K562 (cell line): Measurements from ENCODE around the gene PIK3CG. TPM values are rescaled to one million over a fixed set of nuclear protein-coding genes. Genes with fewer than 3 reads are reported as not detected.
A peak's percentile ranks its signal among the peaks of the same experiment; 100 is the strongest.

Experiments used
- ATAC-seq: fragments of 200-7000 bp; cut with Tn5 transposase; 3 replicates; pipeline ENCODE4 v1.9.1; 2020; ENCODE audit warnings: moderate library complexity
- BruUV-seq: library from RNA; stranded (reverse); fragments of 400-500 nt; replicated peaks from 2 replicates; lab custom pipeline; 2021; lab: Mats Ljungman, UMichigan
- CTCF ChIA-PET: fragments of 300-600 bp; formaldehyde crosslinking; extraction: SDS; loops from one replicate; lab custom pipeline; 2021; ENCODE audit warnings: low intra/inter-chr PET ratio; lab: Yijun Ruan, JAX
- POLR2A ChIA-PET: fragments of 300-600, 350-650 bp; sonication (Branson Sonifier 250); formaldehyde crosslinking; extraction: SDS; loops from one replicate; lab custom pipeline; 2021; ENCODE audit warnings: antibody characterized with exemption, inconsistent platforms; lab: Yijun Ruan, JAX
- DNase-seq, 4 experiments: peaks; one replicate each; pipeline versions ENCODE4 v3.0.0 to v3.0.0-alpha.2; 2011 to 2018; ENCODE audit warnings: low spot score in 3 of 4, mixed read lengths in 3 of 4; ENCODE audit errors: extremely low read depth in 1 of 4
- FAIRE-seq: peaks from 2 replicates; lab custom pipeline; 2011; peaks lifted over from hg19 to GRCh38; lab: Jason Lieb, UNC
- H2AFZ ChIP-seq: 2 replicates; pipeline ENCODE4 v1.6.0; 2011; ENCODE audit warnings: low read depth, low read length, control low read depth, inconsistent platforms
- H3K27ac ChIP-seq: fragments of 200-600 bp; 3 replicates; pipeline ENCODE4 v1.8.0; 2011; ENCODE audit warnings: low read depth, mild to moderate bottlenecking, control low read depth, inconsistent platforms, low read length, moderate library complexity, mixed read lengths; ENCODE audit errors: extremely low read depth
- H3K27me3 ChIP-seq, 2 experiments: fragments of 300-600 bp in 1 of 2; 2 replicates in 1 of 2; 3 replicates in 1 of 2; pipeline versions ENCODE4 v1.6.0 to v1.8.0; 2011; ENCODE audit warnings: inconsistent platforms in 2 of 2, low read length in 2 of 2, mild to moderate bottlenecking in 1 of 2, mixed read lengths in 1 of 2, moderate library complexity in 1 of 2; ENCODE audit not compliant: control insufficient read depth in 2 of 2, insufficient read depth in 2 of 2
- H3K36me3 ChIP-seq: fragments of 300-600 bp; 3 replicates; pipeline ENCODE4 v1.8.0; 2011; ENCODE audit warnings: mild to moderate bottlenecking, low read length, inconsistent platforms; ENCODE audit not compliant: control insufficient read depth, insufficient read depth
- H3K4me1 ChIP-seq, 2 experiments: fragments of 200-600 bp in 1 of 2; replicated peaks in 1 of 2; 2 replicates in 1 of 2; 3 replicates in 1 of 2; pipeline versions ENCODE4 v1.5.1 to v1.8.0; 2011; ENCODE audit warnings: inconsistent platforms in 2 of 2, low read length in 2 of 2, mild to moderate bottlenecking in 1 of 2, mixed read lengths in 1 of 2, moderate library complexity in 1 of 2; ENCODE audit not compliant: control insufficient read depth in 2 of 2, insufficient read depth in 2 of 2
- H3K4me2 ChIP-seq: 2 replicates; pipeline ENCODE4 v1.6.1; 2011; ENCODE audit warnings: low read length, control low read depth, inconsistent platforms, mixed read lengths; ENCODE audit not compliant: insufficient read depth
- H3K4me3 ChIP-seq: fragments of 200-600 bp; sonication (generic), shearing (Covaris generic); 2 replicates; pipeline ENCODE4 v1.5.1; 2016; ENCODE audit warnings: control low read depth, inconsistent platforms
- H3K79me2 ChIP-seq: fragments of 200-600 bp; 3 replicates; pipeline ENCODE4 v1.8.0; 2011; ENCODE audit warnings: low read length, inconsistent platforms; ENCODE audit not compliant: control insufficient read depth, insufficient read depth
- H3K9ac ChIP-seq, 2 experiments: 2 replicates each; pipeline versions ENCODE4 v1.6.0 to v1.6.1; 2011; ENCODE audit warnings: low read depth in 2 of 2, low read length in 2 of 2, control low read depth in 1 of 2, inconsistent platforms in 1 of 2, mild to moderate bottlenecking in 1 of 2, mixed read lengths in 1 of 2; ENCODE audit not compliant: insufficient read depth in 1 of 2
- H3K9me1 ChIP-seq: one replicate; pipeline ENCODE4 v1.6.0; 2011; ENCODE audit warnings: inconsistent platforms, mild to moderate bottlenecking, low read length, moderate library complexity; ENCODE audit not compliant: control insufficient read depth, insufficient read depth
- H3K9me3 ChIP-seq: replicated peaks from 2 replicates; pipeline ENCODE4 v1.5.1; 2011; ENCODE audit warnings: low read depth, low read length, inconsistent platforms; ENCODE audit not compliant: control insufficient read depth, insufficient read depth
- H4K20me1 ChIP-seq: replicated peaks from 2 replicates; pipeline ENCODE4 v1.6.1; 2011; ENCODE audit warnings: low read length, inconsistent platforms, mixed read lengths; ENCODE audit not compliant: control insufficient read depth, insufficient read depth
- BRD4 ChIP-seq: fragments of 200-600 bp; sonication (generic); IDR thresholded peaks from 2 replicates; pipeline ENCODE4 v1.6.1; 2017; ENCODE audit warnings: inconsistent platforms
- CHD4 ChIP-seq: fragments of 200-600 bp; sonication (generic); IDR thresholded peaks from 3 replicates; pipeline ENCODE4 v1.6.1; 2012; ENCODE audit warnings: low read depth, mild to moderate bottlenecking, mixed read lengths, low read length, inconsistent platforms; ENCODE audit not compliant: insufficient read depth, insufficient replicate concordance, poor library complexity, severe bottlenecking
- DIDO1 ChIP-seq: fragments of 450-650 bp; IDR thresholded peaks from 2 replicates; pipeline ENCODE4 v1.6.1; 2016; ENCODE audit warnings: low read depth, missing biosample characterization, missing genetic modification characterization
- FIP1L1 ChIP-seq: fragments of 200-400 bp; formaldehyde crosslinking; IDR thresholded peaks from 2 replicates; pipeline ENCODE4 v1.6.1; 2018; ENCODE audit warnings: mild to moderate bottlenecking, low read depth, low read length; ENCODE audit not compliant: poor library complexity, severe bottlenecking
- FOXK1 ChIP-seq: sonication (generic); formaldehyde crosslinking; IDR thresholded peaks from 2 replicates; pipeline ENCODE4 v1.8.0; 2022; ENCODE audit warnings: missing genetic modification reagents, mild to moderate bottlenecking, borderline replicate concordance
- HSF4 ChIP-seq: fragments of 250-450 bp; sonication (Bioruptor Pico); IDR thresholded peaks from 2 replicates; pipeline ENCODE4 v2.1.2; 2022; ENCODE audit warnings: mild to moderate bottlenecking, moderate library complexity, borderline replicate concordance
- MAFF ChIP-seq: IDR thresholded peaks from 2 replicates; pipeline ENCODE4 v1.6.1; 2012; ENCODE audit warnings: low read length, improper control_type of control experiment
- PCBP2 ChIP-seq: fragments of 200-400 bp; formaldehyde crosslinking; IDR thresholded peaks from 2 replicates; pipeline ENCODE4 v1.6.1; 2018; ENCODE audit warnings: low read length, low read depth, mild to moderate bottlenecking, moderate library complexity; ENCODE audit not compliant: poor library complexity, severe bottlenecking
- ZNF184 ChIP-seq: sonication (generic); formaldehyde crosslinking; IDR thresholded peaks from 2 replicates; pipeline ENCODE4 v1.5.0; 2020; ENCODE audit warnings: missing genetic modification reagents
- ZNF436 ChIP-seq: fragments of 250-450, 450-650 bp; sonication (Bioruptor Pico); formaldehyde crosslinking; IDR thresholded peaks from 2 replicates; pipeline ENCODE4 v1.7.0; 2020; ENCODE audit warnings: mild to moderate bottlenecking
- WGBS: fragments of 100-300 bp; shearing (Covaris generic); methylation state at CpG from one replicate; pipeline ENCODE4 v1.1.6; 2016; ENCODE audit warnings: low coverage, mixed read lengths; ENCODE audit not compliant: insufficient coverage; ENCODE audit errors: missing lambda C conversion rate; 5-methylcytosine and 5-hydroxymethylcytosine counted together
- in situ Hi-C: fragments of 300-500 bp; cut with MboI; formaldehyde crosslinking; loops from 4 replicates; pipeline ENCODE4 v1.15.0; 2018; ENCODE audit warnings: inconsistent platforms, mixed read lengths
- intact Hi-C: fragments of 100-400 bp; cut with micrococcal nuclease; formaldehyde crosslinking; loops from 2 replicates; pipeline ENCODE4 v1.14.2; 2022
- polyA plus RNA-seq, 8 experiments: library from polyadenylated mRNA; depleted of rRNA in 4 of 8; stranded (reverse) in 5 of 8; unstranded in 3 of 8; fragments of >200 nt; fragmentation: Nextera tagmentation in 2 of 8; fragmentation: Illumina TruSeq in 1 of 8; extraction: Ambion mirVana in 2 of 8; extraction: Trizol in 1 of 8; gene quantifications; 2 replicates each; pipeline versions ENCODE4 v1.2.1 to v1.2.3, GENCODE V29; 2011 to 2014; ENCODE audit warnings: inconsistent platforms in 1 of 8, missing spikeins in 1 of 8
- total RNA-seq, 7 experiments: library from RNA; depleted of rRNA in 6 of 7; stranded (reverse); fragments of >200 nt in 6 of 7; fragmentation: Illumina TruSeq in 2 of 7; extraction: Trizol in 2 of 7; gene quantifications; 2 replicates each; pipeline versions ENCODE4 v1.2.1 to v1.2.3, GENCODE V29; 2011 to 2021; ENCODE audit warnings: low replicate concordance in 1 of 7
- TF ChIP-seq, protein P1 (sequence below): fragments of 250-450 bp; sonication (Bioruptor Pico); IDR thresholded peaks from 2 replicates; pipeline ENCODE4 v1.8.0; 2022; ENCODE audit warnings: moderate library complexity, mild to moderate bottlenecking, inconsistent platforms
- TF ChIP-seq, protein P2 (sequence below), 2 experiments: IDR thresholded peaks; 2 replicates each; pipeline ENCODE4 v1.6.1; 2011; ENCODE audit warnings: borderline replicate concordance in 1 of 2, control low read depth in 1 of 2, low read depth in 1 of 2, low read length in 1 of 2, mild to moderate bottlenecking in 1 of 2, mixed read lengths in 1 of 2, moderate library complexity in 1 of 2; ENCODE audit not compliant: insufficient read depth in 1 of 2, insufficient read length in 1 of 2, poor library complexity in 1 of 2, severe bottlenecking in 1 of 2; ENCODE audit errors: extremely low read depth in 1 of 2
- TF ChIP-seq, protein P3 (sequence below): sonication (generic); formaldehyde crosslinking; IDR thresholded peaks from 2 replicates; pipeline ENCODE4 v1.8.0; 2022; ENCODE audit warnings: mild to moderate bottlenecking, missing genetic modification reagents
- TF ChIP-seq, protein P4 (sequence below), 2 experiments: fragments of 150-350 bp in 1 of 2; IDR thresholded peaks; 2 replicates each; pipeline ENCODE4 v1.6.1; 2012 to 2016; ENCODE audit warnings: low read depth in 2 of 2, low read length in 2 of 2, mild to moderate bottlenecking in 1 of 2, moderate library complexity in 1 of 2

The PIK3CG gene
- total and polyA plus RNA-seq, 9 of the 15 experiments (the other 6 are each of a cell fraction or from before 2014, with no cell fraction given), result 5.3 to 42.5 (median 29.0) TPM

DNA sequence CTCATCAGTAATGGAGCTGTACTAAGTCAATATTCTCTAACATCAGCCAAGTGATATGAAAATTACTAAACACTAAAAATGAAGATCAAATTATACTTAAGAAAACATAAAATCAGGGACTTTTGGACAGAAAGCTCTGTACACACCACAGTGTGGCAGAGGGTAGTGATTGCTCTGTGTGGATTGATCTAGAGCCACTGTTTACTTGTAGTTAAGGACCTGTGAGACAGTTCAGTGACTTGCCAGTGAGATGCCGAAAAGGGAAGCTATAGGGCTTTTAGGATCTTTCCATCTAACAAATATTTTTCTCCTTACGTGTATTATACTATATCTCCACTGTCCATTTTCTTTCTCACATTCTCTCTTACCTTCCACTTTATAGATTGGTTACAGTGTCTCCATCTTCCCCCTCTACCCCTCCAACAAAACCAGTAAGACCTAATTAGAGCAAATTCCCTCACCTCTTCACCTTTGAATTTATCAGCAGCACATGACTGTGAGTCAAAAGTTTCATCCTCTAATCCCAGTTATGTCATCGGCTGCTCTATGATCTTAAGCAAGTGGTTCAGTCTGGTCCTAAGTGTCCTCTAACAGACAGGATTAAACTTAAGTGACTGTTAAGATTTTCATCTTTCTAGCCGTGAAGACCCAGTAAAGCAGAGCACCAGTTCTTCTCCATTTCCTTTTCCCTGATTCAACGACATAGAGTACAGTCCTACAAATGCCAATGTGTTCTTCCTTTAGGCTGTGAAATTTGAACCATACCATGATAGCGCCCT is 6.9 kb downstream of the PIK3CG start:
- FAIRE-seq (peak; percentile 68), DNase-seq (peak in 2 of 4 experiments; percentile 27 to 68), ATAC-seq (peak; percentile 69)
- peaks cover 68% of the 10 kb centered on the region; the same call in 2 of the 3 replicates for H3K36me3 ChIP-seq
- intact Hi-C loops (no loop called here), in situ Hi-C loops (no loop called here)
- H3K79me2 ChIP-seq, result peaks cover 27% of the 10 kb centered on the region; the same call in 2 of the 3 replicates
- peak overlapping the region; percentile 16 for H2AFZ ChIP-seq
- H3K4me1 ChIP-seq, result peaks cover 10 to 35% of the 10 kb centered on the region in 2 experiments
- no TSS peak for BruUV-seq
- H3K27me3 ChIP-seq, result no peaks in the 10 kb centered on the region
- no peak overlapping the region for H3K4me3 ChIP-seq
- H4K20me1 ChIP-seq, result no peaks in the 10 kb centered on the region
- no peaks in the 10 kb centered on the region for H3K9me1 ChIP-seq
- no peak overlapping the region for H3K9ac ChIP-seq
- peak overlapping the region; percentile 17; the same call in 1 of the 2 replicates for H3K4me2 ChIP-seq
- 10% methylated on average over 6 of the region's 6 CpGs for WGBS
- H3K27ac ChIP-seq, result peak overlapping the region; percentile 3; the same call in 1 of the 3 replicates
- ChIA-PET POLR2A (interaction anchor here (1.0 to 1.7 kb wide), 4 partner anchors 9 to 298 kb away, joined by 3 to 6 read pairs (median 4); no protein-coding TSS in a partner anchor), CTCF (interaction anchor here (1.1 kb wide), 1 partner anchor 276 kb away, joined by 3 read pairs; no protein-coding TSS in a partner anchor)
- H3K9me3 ChIP-seq, result peaks cover 6% of the 10 kb centered on the region; the same call in 1 of the 2 replicates
- TF ChIP-seq PCBP2 (no peak), HSF4 (CRISPR knock-in tag) (no peak), FOXK1 (CRISPR knock-in tag) (no peak), BRD4 (no peak), CHD4 (no peak), MAFF (no peak), FIP1L1 (no peak), DIDO1 (tag) (no peak), ZNF436 (CRISPR knock-in tag) (no peak), ZNF184 (CRISPR knock-in tag) (no peak)
- TF ChIP-seq, protein P1, sequence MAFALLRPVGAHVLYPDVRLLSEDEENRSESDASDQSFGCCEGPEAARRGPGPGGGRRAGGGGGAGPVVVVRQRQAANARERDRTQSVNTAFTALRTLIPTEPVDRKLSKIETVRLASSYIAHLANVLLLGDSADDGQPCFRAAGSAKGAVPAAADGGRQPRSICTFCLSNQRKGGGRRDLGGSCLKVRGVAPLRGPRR (CRISPR knock-in tag), result no peak
- TF ChIP-seq, protein P2, sequence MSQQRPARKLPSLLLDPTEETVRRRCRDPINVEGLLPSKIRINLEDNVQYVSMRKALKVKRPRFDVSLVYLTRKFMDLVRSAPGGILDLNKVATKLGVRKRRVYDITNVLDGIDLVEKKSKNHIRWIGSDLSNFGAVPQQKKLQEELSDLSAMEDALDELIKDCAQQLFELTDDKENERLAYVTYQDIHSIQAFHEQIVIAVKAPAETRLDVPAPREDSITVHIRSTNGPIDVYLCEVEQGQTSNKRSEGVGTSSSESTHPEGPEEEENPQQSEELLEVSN (IDR thresholded peaks at IDR 0.05; ENCODE audit: borderline replicate concordance in 1 of 2, extremely low read depth in 1 of 2, insufficient read depth in 1 of 2, insufficient read length in 1 of 2, low read depth in 1 of 2, low read length in 1 of 2, poor library complexity in 1 of 2, severe bottlenecking in 1 of 2), result no peak
- TF ChIP-seq, protein P3, sequence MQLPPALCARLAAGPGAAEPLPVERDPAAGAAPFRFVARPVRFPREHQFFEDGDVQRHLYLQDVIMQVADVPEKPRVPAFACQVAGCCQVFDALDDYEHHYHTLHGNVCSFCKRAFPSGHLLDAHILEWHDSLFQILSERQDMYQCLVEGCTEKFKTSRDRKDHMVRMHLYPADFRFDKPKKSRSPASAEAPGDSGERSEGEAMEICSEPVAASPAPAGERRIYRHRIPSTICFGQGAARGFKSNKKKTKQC (CRISPR knock-in tag), result no peak
- TF ChIP-seq, protein P4, sequence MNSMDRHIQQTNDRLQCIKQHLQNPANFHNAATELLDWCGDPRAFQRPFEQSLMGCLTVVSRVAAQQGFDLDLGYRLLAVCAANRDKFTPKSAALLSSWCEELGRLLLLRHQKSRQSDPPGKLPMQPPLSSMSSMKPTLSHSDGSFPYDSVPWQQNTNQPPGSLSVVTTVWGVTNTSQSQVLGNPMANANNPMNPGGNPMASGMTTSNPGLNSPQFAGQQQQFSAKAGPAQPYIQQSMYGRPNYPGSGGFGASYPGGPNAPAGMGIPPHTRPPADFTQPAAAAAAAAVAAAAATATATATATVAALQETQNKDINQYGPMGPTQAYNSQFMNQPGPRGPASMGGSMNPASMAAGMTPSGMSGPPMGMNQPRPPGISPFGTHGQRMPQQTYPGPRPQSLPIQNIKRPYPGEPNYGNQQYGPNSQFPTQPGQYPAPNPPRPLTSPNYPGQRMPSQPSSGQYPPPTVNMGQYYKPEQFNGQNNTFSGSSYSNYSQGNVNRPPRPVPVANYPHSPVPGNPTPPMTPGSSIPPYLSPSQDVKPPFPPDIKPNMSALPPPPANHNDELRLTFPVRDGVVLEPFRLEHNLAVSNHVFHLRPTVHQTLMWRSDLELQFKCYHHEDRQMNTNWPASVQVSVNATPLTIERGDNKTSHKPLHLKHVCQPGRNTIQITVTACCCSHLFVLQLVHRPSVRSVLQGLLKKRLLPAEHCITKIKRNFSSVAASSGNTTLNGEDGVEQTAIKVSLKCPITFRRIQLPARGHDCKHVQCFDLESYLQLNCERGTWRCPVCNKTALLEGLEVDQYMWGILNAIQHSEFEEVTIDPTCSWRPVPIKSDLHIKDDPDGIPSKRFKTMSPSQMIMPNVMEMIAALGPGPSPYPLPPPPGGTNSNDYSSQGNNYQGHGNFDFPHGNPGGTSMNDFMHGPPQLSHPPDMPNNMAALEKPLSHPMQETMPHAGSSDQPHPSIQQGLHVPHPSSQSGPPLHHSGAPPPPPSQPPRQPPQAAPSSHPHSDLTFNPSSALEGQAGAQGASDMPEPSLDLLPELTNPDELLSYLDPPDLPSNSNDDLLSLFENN (IDR thresholded peaks at IDR 0.05; ENCODE audit: low read depth in 2 of 2, low read length in 2 of 2), result no peak
